ENCODE results near the gene RGS3.

DNA sequence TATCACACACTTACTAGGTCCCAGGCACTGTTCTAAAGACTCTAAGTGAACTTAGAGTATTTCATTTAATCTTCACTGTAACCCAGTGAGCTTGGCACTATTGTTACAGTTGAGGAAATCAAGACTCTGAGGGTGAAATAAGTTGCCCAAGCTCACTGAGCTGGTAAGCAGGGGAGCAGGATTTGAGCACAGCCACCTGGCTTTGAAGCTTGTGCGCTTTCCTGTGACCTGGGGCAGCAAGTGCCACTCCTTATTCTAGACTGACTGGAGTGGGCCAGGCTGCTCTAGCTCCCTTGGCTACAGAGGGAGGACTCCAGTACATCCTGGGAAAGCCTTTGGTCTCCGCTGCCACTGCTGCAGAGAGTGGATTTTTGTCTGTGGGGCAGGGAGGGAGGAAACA lies 50.0 kb downstream of the RGS3 start:
- TF ChIP-seq, protein P1, sequence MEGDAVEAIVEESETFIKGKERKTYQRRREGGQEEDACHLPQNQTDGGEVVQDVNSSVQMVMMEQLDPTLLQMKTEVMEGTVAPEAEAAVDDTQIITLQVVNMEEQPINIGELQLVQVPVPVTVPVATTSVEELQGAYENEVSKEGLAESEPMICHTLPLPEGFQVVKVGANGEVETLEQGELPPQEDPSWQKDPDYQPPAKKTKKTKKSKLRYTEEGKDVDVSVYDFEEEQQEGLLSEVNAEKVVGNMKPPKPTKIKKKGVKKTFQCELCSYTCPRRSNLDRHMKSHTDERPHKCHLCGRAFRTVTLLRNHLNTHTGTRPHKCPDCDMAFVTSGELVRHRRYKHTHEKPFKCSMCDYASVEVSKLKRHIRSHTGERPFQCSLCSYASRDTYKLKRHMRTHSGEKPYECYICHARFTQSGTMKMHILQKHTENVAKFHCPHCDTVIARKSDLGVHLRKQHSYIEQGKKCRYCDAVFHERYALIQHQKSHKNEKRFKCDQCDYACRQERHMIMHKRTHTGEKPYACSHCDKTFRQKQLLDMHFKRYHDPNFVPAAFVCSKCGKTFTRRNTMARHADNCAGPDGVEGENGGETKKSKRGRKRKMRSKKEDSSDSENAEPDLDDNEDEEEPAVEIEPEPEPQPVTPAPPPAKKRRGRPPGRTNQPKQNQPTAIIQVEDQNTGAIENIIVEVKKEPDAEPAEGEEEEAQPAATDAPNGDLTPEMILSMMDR (conservative IDR thresholded peaks at IDR 0.05): no peak
- no peak for TF ChIP-seq ZFX (IDR thresholded peaks at IDR 0.05)
